Suprapubic skin (tissue), 4 donors: ENCODE measurements around the gene LRRC8E. TPM values are rescaled to one million over a fixed set of nuclear protein-coding genes. Genes with fewer than 3 reads are reported as not detected.

Source experiments
- DNase-seq, 2 donors: peaks; one replicate each; pipeline ENCODE4 v3.0.0-alpha.2; 2019; ENCODE audit warnings: low spot score in 2 of 2
- H3K27ac ChIP-seq: fragments of 200-600 bp; sonication (generic); one replicate; pipeline ENCODE4 v1.5.1; 2019
- H3K27me3 ChIP-seq: fragments of 200-600 bp; sonication (generic); one replicate; pipeline ENCODE4 v1.5.1; 2019
- H3K36me3 ChIP-seq: fragments of 200-600 bp; sonication (generic); one replicate; pipeline ENCODE4 v1.5.1; 2019
- H3K4me1 ChIP-seq: fragments of 200-600 bp; sonication (generic); one replicate; pipeline ENCODE4 v1.5.1; 2019
- H3K4me3 ChIP-seq: fragments of 200-600 bp; sonication (generic); one replicate; pipeline ENCODE4 v1.5.1; 2019; ENCODE audit warnings: mild to moderate bottlenecking
- H3K9me3 ChIP-seq: fragments of 200-600 bp; sonication (generic); one replicate; pipeline ENCODE4 v1.5.1; 2019
- EP300 ChIP-seq: sonication (generic); formaldehyde crosslinking; IDR thresholded peaks from one replicate; pipeline ENCODE4 v1.6.1; 2017; ENCODE audit warnings: antibody characterized with exemption
- POLR2A ChIP-seq, 2 donors: fragments of 450-650 bp; IDR thresholded peaks; one replicate each; pipeline ENCODE4 v1.6.1; 2017; ENCODE audit warnings: antibody characterized with exemption in 2 of 2, mild to moderate bottlenecking in 2 of 2, moderate library complexity in 2 of 2
- POLR2AphosphoS5 ChIP-seq, 3 donors: sonication (generic); formaldehyde crosslinking; IDR thresholded peaks; one replicate each; pipeline ENCODE4 v1.6.1; 2017; ENCODE audit warnings: antibody characterized with exemption in 3 of 3
- WGBS: methylation state at CpG from one replicate; pipeline ENCODE4 v1.1.5; 2018; 5-methylcytosine and 5-hydroxymethylcytosine counted together
- total RNA-seq, 4 donors: library from RNA; depleted of rRNA; stranded (reverse); fragments of >200 nt; gene quantifications; one replicate each; pipeline ENCODE4 v1.1.0, GENCODE V29; 2016
- TF ChIP-seq, protein P1 (sequence below), 2 donors: fragments of 200-600 bp in 1 of 2; fragments of 450-650 bp in 1 of 2; sonication (generic) in 1 of 2; IDR thresholded peaks; one replicate each; pipeline ENCODE4 v1.5.1; 2016 to 2019; ENCODE audit warnings: antibody characterized with exemption in 2 of 2, mild to moderate bottlenecking in 1 of 2, moderate library complexity in 1 of 2

The LRRC8E gene
- total RNA-seq, 4 donors from 2014 or later = 15.2 to 41.6 (median 30.9) TPM

- DNase-seq = no peak
- TF ChIP-seq EP300 (no peak), POLR2A (IDR thresholded peaks at IDR 0.05) (no peak), POLR2AphosphoS5 (IDR thresholded peaks at IDR 0.05) (no peak)
- TF ChIP-seq, protein P1, sequence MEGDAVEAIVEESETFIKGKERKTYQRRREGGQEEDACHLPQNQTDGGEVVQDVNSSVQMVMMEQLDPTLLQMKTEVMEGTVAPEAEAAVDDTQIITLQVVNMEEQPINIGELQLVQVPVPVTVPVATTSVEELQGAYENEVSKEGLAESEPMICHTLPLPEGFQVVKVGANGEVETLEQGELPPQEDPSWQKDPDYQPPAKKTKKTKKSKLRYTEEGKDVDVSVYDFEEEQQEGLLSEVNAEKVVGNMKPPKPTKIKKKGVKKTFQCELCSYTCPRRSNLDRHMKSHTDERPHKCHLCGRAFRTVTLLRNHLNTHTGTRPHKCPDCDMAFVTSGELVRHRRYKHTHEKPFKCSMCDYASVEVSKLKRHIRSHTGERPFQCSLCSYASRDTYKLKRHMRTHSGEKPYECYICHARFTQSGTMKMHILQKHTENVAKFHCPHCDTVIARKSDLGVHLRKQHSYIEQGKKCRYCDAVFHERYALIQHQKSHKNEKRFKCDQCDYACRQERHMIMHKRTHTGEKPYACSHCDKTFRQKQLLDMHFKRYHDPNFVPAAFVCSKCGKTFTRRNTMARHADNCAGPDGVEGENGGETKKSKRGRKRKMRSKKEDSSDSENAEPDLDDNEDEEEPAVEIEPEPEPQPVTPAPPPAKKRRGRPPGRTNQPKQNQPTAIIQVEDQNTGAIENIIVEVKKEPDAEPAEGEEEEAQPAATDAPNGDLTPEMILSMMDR (IDR thresholded peaks at IDR 0.05) = no peak
- no peaks in the 10 kb centered on the region for H3K27me3 ChIP-seq
Observed at GRCh38 chr19:7859831-7860713, 28.2 kb upstream of the LRRC8E start.

DNA sequence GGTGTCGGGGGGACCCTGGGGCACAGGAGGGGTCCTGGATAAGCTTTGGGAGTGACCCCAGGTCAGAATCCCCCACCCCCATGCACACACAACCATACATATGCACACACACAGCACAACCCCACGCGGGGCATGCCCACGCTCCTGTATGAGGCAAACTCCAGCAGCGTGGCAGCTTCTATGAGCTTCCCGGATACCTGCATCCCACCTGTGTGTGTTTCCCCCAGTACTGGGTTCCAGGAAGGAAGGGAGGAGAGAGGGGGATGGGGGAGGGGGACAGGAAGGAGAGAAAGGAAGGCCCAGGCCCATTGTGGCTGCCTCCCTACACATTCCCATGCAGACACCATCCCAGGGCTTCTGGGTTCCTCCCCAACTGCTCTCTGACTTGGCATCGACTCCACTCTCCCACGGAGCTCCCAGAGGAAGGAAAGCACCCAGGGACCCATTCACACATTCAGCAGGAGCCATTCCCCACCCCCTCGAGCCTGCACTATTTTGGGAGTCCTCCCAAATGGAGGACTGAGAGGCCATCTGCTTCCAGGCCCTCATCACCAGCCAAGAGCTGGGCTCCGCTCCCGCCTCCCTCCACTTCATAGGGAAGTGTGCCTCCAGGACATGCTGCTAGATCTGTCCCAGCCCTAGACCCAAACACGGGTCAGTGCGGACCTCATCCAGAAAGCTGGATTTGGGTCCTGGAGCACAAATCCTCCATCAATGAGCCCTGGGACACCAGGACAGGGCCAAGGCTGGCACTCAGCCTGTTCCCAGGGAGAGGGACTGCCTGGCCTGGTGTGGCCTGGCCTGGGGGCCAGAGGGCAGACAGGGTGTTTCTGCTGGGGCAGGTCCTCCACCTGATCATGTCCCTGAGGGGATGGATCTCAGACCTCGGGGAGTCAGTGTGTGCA, 27.3 kb upstream of the LRRC8E start:
- H3K4me1 ChIP-seq = peaks cover 18% of the 10 kb centered on the region
- H3K36me3 ChIP-seq = peaks cover 9% of the 10 kb centered on the region
- DNase-seq = no peak
- H3K27ac ChIP-seq = no peak overlapping the region
- no peaks in the 10 kb centered on the region for H3K27me3 ChIP-seq
- TF ChIP-seq EP300 (no peak), POLR2AphosphoS5 (IDR thresholded peaks at IDR 0.05) (no peak), POLR2A (IDR thresholded peaks at IDR 0.05) (no peak)
- TF ChIP-seq, protein P1 (IDR thresholded peaks at IDR 0.05) = no peak
- H3K4me3 ChIP-seq = no peak overlapping the region
- WGBS = 79% methylated on average over 11 of the region's 14 CpGs
- no peaks in the 10 kb centered on the region for H3K9me3 ChIP-seq

More at GRCh38 chr19:7859831-7860713, 28.2 kb upstream of the LRRC8E start:
- H3K4me3 ChIP-seq = no peak overlapping the region
- peaks cover 9% of the 10 kb centered on the region for H3K36me3 ChIP-seq
- no peaks in the 10 kb centered on the region for H3K9me3 ChIP-seq
- H3K27ac ChIP-seq = no peak overlapping the region
- H3K4me1 ChIP-seq = peaks cover 13% of the 10 kb centered on the region
- 89% methylated on average over 13 of the region's 22 CpGs for WGBS

DNA sequence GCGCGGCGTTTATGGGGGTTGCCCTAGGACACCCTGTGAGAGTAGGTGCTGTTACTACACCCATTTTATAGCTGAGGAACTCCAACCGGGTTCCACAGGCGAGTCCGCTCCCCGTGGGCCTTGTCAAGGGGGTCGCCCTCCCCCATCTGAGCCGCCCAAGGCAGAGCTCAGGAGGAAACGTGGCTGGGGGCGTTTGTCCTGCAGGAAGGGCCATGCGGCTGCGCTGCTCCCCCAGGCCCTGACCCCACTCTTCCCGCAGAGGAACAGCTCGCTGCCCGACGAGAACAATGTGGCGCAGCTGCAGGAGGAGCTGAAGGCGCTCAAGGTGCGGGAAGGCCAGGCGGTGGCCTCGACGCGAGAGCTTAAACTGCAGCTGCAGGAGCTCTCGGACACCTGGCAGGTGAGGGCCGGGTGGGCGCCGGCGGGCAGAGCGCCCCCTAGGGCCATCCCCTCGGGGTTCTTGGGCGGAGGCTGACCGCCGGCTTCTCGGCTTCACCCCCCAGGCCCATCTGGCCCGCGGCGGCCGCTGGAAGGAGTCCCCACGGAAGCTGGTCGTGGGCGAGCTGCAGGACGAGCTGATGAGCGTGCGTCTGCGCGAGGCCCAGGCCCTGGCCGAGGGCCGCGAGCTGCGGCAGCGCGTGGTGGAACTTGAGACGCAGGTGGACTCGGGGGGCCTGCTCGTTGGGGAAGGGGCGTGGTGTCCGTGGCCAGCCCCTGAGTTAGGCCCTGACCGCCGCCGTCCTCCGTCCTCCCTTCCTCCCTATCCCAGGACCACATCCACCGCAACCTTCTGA, 26.5 kb upstream of the LRRC8E start:
- peak in 1 of 2 donors; percentile 62 for DNase-seq
- no peaks in the 10 kb centered on the region for H3K27me3 ChIP-seq
- TF ChIP-seq POLR2A (IDR thresholded peaks at IDR 0.05) (no peak), POLR2AphosphoS5 (IDR thresholded peaks at IDR 0.05) (no peak), EP300 (no peak)
- TF ChIP-seq, protein P1 (IDR thresholded peaks at IDR 0.05) = no peak
- no peaks in the 10 kb centered on the region for H3K9me3 ChIP-seq
- H3K27ac ChIP-seq = no peak overlapping the region
- peak overlapping the region; percentile 35 for H3K4me3 ChIP-seq
- peaks cover 9% of the 10 kb centered on the region for H3K36me3 ChIP-seq
- WGBS = 93% methylated on average over 3 of the region's 63 CpGs
- peaks cover 26% of the 10 kb centered on the region for H3K4me1 ChIP-seq

DNA sequence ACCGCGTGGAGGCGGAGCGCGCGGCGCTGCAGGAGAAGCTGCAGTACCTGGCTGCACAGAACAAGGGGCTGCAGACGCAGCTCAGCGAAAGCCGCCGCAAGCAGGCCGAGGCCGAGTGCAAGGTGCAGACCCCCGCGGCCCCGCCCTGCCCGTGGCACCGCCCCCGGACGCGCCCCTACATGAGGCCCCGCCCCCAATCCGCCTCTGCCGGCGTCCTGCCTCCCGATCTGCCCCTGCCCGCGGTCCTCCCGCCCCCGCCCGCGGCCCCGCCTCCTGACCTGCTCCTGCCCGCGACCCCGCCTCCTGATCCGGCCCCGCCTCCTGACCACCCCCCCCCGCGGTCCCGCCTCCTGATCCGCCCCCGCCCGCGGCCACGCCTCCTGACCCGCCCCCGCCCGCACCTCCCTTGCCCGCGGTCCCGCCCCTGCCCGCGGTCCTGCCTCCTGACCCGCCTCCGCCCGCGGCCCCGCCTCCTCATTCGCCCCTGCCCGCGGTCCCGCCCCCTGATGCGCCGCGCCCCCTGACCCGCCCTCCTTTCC, 25.8 kb upstream of the LRRC8E start:
- 0% methylated on average over 2 of the region's 67 CpGs for WGBS
- peak overlapping the region; percentile 35 for H3K4me3 ChIP-seq

More for the DNA sequence above, 25.8 kb upstream of the LRRC8E start:
- peak in 1 of 2 donors; percentile 80 for DNase-seq
- Histone ChIP-seq H3K4me1 (peaks cover 28% of the 10 kb centered on the region), H3K27ac (no peak overlapping the region), H3K36me3 (peaks cover 9% of the 10 kb centered on the region), H3K9me3 (no peaks in the 10 kb centered on the region), H3K27me3 (peaks cover 2% of the 10 kb centered on the region)
- TF ChIP-seq POLR2A (IDR thresholded peaks at IDR 0.05) (no peak), POLR2AphosphoS5 (IDR thresholded peaks at IDR 0.05) (no peak), EP300 (no peak)
- TF ChIP-seq, protein P1 (IDR thresholded peaks at IDR 0.05) = no peak
